Ishikawa (cell line): Measurements from ENCODE around the gene RBM19.

Source experiments
- CEBPB ChIP-seq: IDR thresholded peaks from 2 replicates; pipeline ENCODE4 v1.6.1; 2012
- YY1 ChIP-seq: IDR thresholded peaks from 2 replicates; pipeline ENCODE4 v1.6.1; 2012; ENCODE audit warnings: low read depth
- TF ChIP-seq, protein P1 (sequence below): IDR thresholded peaks from 2 replicates; pipeline ENCODE4 v1.6.1; 2012

DNA sequence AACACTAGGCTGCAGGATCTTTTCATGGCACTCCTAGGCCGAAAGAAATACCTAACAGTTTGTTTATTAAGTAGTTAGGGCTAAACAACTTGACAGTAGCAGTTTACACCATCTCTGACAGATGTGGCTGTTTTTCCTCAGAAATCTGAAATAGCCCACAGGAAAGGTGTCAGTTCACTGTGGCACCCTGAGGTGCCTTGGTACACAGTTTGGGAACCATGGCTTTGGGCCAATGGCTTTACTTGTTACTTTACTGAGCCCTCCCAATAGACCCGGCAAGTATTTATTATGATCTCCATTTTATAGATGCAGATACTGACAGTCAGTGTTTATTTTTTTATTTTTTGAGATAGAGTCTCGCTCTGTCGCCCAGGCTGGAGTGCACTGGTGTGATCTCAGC is 69.3 kb downstream of the RBM19 start:
- no peak for TF ChIP-seq YY1
- TF ChIP-seq, protein P1, sequence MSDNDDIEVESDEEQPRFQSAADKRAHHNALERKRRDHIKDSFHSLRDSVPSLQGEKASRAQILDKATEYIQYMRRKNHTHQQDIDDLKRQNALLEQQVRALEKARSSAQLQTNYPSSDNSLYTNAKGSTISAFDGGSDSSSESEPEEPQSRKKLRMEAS, result no peak
- TF ChIP-seq CEBPB, result no peak
